GM18505 (cell line): Measurements from ENCODE around the gene DYNLL2.
"Not testable (repeated sequence)": the region's sequence is repeated elsewhere in the genome, so short reads cannot be mapped to it uniquely, and the experiment has no call there.

Experiments
- ATAC-seq: cut with Tn5 transposase; IDR thresholded peaks from one replicate; pipeline ENCODE4 v1.9.1; 2021; ENCODE audit not compliant: unreplicated experiment
- POLR2A ChIP-seq: IDR thresholded peaks from 4 replicates; pipeline ENCODE4 v1.6.1; 2011; ENCODE audit warnings: borderline replicate concordance; ENCODE audit not compliant: insufficient read depth, insufficient read length; ENCODE audit errors: extremely low read depth

The DYNLL2 gene

DNA sequence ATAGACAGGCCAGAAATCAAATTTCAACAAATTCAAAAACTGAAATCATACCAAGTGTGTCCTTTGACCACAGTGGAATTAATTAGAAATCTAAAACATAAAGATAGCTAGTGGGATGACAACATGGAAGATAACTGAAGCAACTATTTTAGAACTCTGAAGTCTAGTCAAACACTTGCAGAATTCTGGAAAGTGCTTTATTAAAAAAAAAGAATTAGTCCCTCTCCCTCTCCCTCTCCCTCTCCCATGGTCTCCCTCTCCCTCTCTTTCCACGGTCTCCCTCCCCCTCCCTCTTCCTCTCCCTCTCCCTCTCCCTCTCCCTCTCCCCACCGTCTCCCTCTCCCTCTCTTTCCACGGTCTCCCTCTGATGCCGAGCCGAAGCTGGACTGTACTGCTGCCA lies 58.3 kb downstream of the DYNLL2 start:
- TF ChIP-seq POLR2A = no peak
- no peak for ATAC-seq

DNA sequence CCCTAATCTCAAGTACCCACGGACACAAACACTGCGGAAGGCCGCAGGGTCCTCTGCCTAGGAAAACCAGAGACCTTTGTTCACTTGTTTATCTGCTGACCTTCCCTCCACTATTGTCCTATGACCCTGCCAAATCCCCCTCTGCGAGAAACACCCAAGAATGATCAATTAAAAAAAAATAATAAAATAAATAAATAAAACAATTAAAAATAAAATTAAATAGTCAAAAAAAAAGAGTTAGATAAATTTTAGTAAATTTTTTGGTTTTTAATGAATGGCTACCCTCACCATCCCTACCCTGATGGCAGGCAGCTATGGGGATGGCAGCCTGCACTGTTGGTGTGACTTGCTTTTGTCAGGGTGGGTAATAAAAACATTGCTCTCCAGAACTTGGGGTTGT lies 60.1 kb downstream of the DYNLL2 start:
- ATAC-seq = not testable (repeated sequence)

DNA sequence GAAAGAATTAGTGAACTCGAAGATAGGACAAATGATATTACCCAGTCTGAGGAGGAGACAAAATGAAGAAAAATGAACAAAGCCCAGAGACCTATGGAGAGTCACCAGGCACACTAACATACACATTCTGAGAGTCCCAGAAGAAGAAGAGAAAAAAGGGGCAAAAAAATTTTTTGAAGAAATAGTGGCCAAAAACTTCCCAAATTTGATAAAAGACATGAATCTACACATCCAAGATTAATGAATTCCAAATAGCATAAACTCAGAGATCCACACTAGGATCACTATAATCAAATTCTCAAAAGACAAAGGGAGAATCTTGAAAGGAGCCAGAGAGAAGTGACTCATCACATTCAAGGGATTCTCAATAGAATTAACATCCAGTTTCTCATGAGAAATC lies 61.6 kb downstream of the DYNLL2 start:
- ATAC-seq = no peak
- no peak for TF ChIP-seq POLR2A
